GM21526 (cell line): ENCODE measurements around the gene IP6K3.

Experiments used
- ATAC-seq: cut with Tn5 transposase; IDR thresholded peaks from one replicate; pipeline ENCODE4 v1.9.1; 2021; ENCODE audit warnings: moderate library complexity; ENCODE audit not compliant: unreplicated experiment, low FRiP score

The IP6K3 gene

DNA sequence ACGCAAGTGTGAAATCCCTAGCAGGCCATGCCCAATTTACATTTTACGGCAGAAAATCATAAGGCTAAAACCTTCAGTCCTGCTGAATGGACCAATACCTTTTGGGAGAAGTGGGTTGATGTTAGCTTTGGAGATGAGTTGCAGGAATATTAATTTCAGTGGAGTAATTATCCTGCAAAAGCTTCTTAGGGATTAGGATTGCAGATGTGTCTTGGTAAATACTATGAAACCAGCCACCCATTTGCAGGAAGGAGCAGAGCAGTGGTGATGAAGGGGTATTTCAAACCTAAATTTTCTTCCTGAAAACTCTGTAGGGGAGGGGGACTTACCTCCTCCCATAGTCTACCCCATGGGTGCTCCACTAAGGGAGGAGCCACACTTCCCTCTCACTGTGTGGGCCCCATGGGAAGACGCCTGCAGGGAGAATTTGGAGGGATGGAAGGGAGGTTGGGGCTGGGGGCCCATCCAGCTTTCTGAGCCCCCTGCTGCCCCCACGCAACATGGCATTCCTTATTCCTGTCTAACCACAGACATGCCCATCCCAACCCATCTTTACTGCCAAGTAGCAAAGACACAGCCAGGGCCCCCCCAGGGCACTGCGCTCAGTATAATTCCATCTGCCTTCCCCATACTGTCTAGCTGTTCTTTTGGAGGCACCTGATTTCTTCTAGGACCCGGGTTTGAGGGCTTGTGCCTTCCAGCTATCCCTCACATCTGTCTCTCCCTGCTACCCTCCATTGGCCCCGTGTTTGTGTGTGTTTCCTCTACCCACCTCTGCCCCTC, 20.6 kb downstream of the IP6K3 start:
- ATAC-seq: no peak

GRCh38 chr6:33725222-33725621, 21.5 kb downstream of the IP6K3 start:
- ATAC-seq: no peak

DNA sequence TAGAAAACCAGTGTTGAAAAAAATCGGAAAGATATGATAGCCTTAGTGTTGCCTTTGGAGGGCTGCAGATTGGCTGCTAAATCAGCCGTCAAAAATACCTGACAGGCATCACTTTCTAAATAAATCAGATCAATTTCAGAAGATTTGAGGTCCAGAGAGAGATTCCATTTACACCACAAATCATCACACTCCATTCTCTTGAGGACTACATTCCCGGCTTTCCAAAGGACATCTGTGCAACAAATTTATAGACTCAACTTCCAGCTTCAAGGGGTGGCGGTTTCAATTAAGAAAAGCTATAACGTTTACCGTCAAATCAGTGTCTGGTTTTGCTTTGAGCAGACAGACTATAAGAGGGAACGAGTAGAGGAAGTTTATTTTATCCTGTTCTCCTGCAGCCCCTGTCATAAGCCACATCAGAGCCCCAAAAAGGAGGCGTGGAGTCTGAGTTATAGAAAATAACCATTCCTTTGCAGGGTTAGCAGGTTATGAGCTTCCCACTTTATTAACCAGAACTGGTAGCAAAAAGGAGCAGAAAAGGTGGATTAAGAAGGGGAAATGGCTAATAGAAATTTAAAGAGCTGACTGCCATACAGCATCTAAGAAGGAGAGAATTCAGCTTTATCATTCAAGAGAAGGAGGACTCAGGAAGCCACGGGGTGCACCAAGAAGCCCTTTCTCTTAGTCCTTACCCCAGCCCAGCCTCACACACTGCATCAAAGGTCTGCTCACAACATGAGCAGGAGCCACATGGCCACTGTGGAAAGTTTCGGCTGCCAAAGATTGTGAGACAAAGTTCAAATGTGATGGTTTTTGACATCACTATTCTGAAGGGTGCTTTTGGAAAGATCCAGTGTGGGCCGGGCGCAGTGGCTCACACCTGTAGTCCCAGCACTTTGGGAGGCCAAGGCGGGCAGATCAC, 22.3 kb downstream of the IP6K3 start:
- ATAC-seq: no peak

- no peak for ATAC-seq
These were observed 23.2 kb downstream of the IP6K3 start for GRCh38 chr6:33723371-33724085.

DNA sequence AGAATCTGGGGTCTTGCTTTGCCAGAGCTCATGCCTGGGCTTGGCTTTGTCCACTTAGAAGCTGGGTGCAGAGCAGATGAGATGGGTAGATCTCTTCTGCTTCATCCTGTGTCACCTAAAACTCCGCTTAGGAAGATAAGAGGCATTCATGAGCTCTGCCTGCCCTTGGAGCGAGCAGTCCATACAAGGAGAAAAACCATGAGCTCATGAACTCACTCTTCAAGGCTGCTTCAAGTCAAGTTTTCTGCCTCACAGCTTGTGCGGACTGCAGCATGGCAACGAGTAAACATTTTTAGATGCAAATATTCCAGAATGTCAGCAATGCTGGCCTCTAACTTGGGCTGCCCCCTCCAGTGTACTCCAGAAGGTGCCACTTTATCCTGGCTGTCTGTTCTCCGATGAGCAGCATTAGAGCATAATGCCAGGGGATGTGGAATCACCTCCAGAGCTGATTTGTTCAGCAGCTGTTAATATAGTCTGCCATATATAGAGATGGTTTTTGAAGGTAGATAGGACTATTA, 24.5 kb downstream of the IP6K3 start:
- ATAC-seq: no peak

GRCh38 chr6:33721508-33721907, 25.2 kb downstream of the IP6K3 start:
- ATAC-seq: no peak

GRCh38 chr6:33720998-33721397, 25.7 kb downstream of the IP6K3 start:
- no peak for ATAC-seq

DNA sequence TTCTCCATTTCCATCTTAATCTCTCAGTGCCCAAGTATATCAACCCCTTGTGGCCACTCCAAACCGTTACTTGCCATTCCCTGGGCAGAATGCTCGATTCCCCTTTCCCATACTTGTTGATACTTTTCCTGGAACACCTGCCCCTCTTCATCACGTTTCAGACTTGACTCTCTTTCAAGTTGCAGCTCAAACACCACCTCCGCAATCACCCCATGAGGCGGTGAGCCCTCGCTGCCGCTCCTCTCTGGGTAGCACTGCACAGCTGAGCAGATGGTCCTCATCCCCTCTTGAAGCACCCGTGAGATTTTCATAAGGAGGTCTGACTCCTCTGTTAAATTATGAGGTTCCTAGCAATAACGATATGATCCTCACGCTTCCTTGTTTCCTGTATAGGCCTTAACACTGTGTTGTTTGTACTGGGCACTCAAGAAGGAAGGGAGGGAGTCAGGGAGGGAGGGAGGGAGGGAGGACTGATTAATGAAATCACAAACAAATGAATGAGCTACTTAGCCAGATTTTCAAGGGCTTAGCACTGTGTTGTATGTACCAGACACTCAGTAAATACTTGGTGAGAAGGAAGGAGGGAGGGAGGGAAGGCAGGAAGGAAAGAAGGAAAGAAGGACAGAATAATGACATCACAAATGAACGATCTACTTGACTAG, 27.2 kb downstream of the IP6K3 start:
- no peak for ATAC-seq

DNA sequence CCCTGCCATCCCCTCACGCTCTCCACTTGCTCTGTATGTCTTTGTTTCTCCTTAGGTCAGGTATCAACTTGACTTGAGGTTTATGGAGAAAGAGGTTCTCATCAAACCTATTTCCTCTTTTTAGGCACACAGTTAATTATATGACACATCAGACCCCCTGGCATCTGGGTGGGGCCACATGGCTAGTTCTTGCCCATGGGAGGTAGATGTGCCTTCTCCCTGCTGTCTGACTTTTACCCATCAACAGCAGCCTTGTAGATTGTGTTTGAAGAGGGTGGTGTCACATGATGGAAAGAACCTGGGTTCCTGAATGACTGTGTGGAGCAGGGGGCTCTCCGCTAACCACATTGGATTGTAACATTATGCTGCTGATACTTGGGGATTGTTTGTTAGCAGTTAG, 28.0 kb downstream of the IP6K3 start:
- no peak for ATAC-seq

DNA sequence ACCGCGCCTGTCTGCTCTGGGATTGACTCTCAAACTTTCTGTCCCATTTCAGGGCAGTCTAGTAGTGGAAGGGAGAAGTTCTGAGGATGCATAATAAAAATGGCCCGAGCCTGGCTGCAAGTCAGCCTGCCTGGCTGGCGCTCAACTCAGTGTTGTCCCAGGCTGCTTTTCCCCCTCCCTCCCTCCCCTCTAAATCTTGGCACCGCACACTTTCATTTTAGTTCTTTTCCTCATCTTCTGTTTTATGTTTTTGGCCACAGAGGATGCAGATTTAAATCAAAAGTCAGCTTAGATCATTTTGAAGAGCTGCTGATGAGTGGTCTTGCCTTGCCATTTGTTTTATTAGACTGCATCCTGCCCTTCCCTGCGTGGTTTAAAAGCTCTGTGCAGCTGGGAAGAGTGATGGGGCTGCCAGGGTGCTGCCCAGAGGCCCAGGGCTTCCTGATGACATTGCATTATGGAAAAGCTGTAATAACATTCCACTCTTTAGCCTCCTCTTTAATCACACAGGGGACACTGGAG, 28.7 kb downstream of the IP6K3 start:
- no peak for ATAC-seq

DNA sequence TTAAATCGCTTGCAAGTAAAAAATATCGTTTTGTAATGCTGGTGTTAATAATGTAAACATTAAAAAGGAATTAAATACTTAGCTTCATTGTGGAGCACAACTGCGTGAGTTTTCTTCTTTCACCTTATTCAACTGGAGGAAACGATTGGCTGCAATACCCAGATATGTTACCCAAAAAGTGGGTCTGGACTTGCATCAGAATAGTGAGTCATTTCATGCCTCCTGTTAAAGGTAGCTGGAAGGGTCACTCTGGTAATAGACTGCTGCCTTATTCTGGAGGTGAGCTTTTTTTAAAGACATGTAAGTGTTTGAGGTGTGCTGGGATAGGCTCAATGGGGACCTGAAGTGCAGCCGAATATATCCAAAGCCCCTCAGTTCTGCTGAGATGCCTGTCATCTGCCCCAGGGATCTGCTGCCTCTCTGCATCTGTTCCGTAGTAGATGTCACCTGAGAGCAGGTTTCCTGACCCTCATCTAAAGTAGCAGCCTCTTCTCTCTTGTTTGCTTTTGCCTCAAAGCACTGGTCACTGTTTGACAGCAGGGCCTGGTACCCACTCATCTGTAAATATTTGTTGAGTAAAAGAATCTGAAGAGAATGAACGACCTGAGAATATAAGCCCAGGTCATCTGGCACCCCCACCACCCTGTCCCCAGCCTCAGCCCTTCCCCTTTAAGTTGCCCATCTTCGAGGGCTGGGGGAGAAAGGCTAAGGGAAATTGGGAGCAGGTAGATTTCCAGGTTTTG, 29.6 kb downstream of the IP6K3 start:
- no peak for ATAC-seq

DNA sequence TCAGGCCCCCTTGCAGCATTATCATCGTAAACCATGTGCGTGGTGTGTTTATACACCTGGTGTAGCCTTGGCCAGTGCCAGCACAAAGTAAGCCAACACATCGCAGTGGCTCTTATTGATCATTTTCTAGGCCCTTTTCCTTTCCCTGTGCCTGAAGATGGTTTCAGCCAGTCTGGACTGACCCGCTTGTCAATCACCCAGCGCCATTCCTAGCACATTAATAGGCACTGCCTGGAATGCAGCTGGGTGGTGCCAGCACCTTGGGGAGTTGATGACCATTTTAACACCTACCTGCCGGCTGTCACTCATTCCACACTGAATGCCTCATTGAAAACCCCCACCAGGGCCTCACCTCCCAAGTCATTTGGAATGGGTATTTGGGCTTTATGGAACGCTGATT, 30.3 kb downstream of the IP6K3 start:
- no peak for ATAC-seq

- no peak for ATAC-seq
These were observed 32.2 kb downstream of the IP6K3 start for GRCh38 chr6:33714385-33715040.

GRCh38 chr6:33713786-33714185, 32.9 kb downstream of the IP6K3 start:
- no peak for ATAC-seq

DNA sequence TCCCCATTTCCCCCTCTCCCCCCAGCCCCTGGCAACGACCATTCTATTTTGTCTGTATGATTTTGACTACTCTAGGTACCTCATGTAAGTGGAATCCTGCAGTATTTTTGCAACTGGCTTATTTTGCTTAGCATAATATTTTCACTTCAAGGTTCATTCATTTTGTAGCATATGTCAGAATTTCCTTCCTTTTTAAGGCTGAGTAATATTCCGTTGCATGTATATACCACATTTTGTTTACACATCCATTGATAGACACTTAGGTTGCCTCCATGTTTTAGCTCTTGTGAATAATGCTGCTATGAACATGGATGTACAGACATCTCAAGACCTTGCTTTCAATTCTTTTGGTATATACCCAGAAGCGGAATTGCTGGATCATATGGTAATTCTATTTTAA, 33.8 kb downstream of the IP6K3 start:
- ATAC-seq: no peak

DNA sequence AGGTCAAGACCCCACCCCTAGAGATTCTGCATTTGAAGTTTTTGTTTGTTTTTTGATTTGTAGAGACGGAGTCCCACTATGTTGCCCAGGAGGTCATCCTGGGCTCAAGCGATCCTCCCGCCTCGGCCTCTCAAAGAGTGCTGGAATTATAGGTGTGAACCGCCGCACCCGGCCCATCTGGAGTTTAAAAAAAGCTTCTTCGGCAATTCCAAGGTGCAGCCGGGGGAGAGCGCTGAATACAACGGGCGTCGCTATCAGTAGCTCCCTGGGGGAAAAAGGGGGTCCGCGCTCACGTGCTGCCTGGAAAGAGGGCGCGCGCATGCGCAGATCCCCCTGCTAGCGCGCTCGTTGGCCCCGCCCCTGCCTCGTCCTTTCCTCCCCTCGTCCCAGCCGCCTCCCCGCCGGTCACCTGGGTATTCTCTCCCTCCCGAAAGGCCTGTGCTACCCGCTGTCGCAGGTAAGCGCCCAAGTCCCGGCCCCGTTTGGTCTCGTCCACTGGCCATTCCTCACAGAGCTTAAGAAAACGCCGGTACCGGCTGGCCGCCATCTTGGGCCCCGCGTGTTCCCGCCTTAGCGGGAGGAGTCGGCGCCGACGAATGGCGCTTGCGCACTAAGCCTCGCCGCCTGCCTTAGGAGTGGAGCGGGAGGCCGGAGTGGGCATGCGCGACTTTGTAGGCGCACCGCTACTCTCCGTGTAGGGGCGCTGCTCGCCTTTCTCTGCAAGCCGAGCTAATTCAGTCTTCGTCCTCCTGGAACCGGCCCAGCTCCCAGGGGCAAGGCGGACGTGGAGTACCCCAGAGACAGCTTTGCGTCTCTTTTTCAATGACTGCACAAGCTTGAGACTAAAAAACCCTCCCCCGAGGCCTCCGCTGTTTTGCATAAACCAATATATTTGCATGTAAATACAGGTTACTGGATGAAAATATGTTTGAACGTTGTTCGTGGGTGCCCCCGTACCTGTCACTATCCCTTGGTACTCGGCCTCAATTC, 35.3 kb downstream of the IP6K3 start, which contains the start of gene UQCC2:
Gene UQCC2 (minus strand): TSS at position 561 of the 990 bp plus-strand sequence. CDS start 14 bp downstream, at position 547.
- ATAC-seq: peak; percentile 70

- ATAC-seq: no peak
These were observed 36.2 kb downstream of the IP6K3 start for GRCh38 chr6:33710296-33711121.
